ENCODE results near the gene FARSA.

GRCh38 chr19:12947702-12948611, 14.4 kb upstream of the FARSA start:
- no peak for TF ChIP-seq CTCF (IDR thresholded peaks at IDR 0.05)
- TF ChIP-seq POLR2A (IDR thresholded peaks at IDR 0.05) = no peak

Data from uterus (tissue), 2 donors.